Measurements from ENCODE around the gene SPART. TPM values are rescaled to one million over a fixed set of nuclear protein-coding genes. Genes with fewer than 3 reads are reported as not detected.

Gene SPART
- total and polyA plus RNA-seq, 5 donors: 24.6 to 61.4 (median 49.2) TPM

DNA sequence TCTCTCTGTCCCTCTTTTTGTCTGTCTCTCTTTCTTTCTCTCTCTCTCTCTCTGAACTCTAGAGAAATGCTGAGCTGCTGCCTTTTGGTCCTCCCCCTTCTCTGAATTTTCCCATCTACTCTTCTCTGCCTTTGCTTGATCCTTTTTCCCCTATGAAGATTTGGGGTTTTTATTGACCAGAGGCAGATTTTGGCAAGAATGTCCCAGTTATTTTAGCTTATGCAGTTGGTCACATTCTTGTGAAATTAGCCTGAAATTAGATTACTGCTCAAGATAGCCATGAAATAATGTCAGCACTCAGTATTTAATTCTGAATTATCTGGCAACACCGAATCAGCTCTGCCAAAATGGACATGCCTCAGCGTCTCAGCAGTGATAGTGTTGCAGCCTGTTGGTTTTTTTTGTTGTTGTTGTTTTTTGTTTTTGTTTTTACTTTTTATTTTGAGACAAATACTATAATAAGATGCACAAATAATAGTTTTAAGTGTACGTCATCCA lies 17.2 kb upstream of the SPART start:
- intact Hi-C loops (cut with DNase I): no loop called here
- ATAC-seq (peak in 1 of 2 donors; percentile 56), DNase-seq (no peak)
- no peaks in the 10 kb centered on the region for H3K27me3 ChIP-seq (ENCODE audit: control insufficient read depth, insufficient read depth)
- H3K4me1 ChIP-seq (ENCODE audit: control insufficient read depth, insufficient read depth, low read length): peaks cover 3% of the 10 kb centered on the region
- no peak overlapping the region for H3K27ac ChIP-seq (ENCODE audit: low read length)
- H3K4me3 ChIP-seq (ENCODE audit: low read length): no peak overlapping the region
- H3K9me3 ChIP-seq (ENCODE audit: control insufficient read depth, low read length): no peaks in the 10 kb centered on the region
- WGBS: 50% methylated on average over 3 of the region's 3 CpGs

DNA sequence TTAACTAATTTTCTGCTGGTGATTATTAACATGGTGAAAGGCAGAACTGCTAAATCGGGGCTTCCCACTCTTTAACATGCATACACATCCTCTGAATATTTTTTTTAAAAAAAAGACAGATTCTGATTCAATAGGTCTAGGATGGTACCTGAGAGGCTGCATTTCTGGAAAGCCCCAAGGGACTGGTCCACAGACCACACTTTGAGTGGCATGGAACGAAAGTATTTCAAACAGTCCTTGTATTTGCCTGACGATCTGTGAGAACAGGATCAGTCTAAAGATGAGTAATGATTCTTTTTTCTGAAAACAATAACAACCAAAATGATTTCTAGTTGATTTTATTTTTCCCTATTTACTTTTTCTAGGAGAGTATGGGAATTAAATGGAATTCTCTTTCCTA lies 16.7 kb upstream of the SPART start:
- no peak for ATAC-seq
- 68% methylated on average over 3 of the region's 3 CpGs for WGBS
- peaks cover 3% of the 10 kb centered on the region for H3K4me1 ChIP-seq (ENCODE audit: control insufficient read depth, insufficient read depth, low read length)
- no peak overlapping the region for H3K4me3 ChIP-seq (ENCODE audit: low read length)
- DNase-seq: no peak
- no peak overlapping the region for H3K27ac ChIP-seq (ENCODE audit: low read length)
- no peaks in the 10 kb centered on the region for H3K27me3 ChIP-seq (ENCODE audit: control insufficient read depth, insufficient read depth)
- H3K9me3 ChIP-seq (ENCODE audit: control insufficient read depth, low read length): no peaks in the 10 kb centered on the region
- intact Hi-C loops (cut with DNase I): no loop called here

DNA sequence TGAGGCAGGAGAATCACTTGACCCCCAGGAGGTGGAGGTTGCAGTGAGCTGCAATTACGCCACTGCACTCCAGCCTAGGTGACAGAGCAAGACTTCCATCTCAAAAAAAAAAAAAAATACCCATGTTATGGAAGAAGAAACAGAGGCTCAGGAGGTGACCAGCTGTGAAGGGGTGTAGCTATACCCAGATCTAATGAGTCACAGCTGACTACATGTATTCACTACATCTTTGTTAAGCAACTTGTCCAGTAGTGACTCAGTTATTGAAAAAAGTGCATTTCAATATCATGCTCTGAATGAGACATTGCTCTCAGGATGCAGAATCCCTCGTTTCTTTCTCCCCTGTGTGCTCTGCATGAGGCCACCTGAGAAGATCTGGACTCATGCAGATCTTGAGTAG lies 16.1 kb upstream of the SPART start:
- peak; percentile 59 to 84 for ATAC-seq
- DNase-seq: no peak

DNA sequence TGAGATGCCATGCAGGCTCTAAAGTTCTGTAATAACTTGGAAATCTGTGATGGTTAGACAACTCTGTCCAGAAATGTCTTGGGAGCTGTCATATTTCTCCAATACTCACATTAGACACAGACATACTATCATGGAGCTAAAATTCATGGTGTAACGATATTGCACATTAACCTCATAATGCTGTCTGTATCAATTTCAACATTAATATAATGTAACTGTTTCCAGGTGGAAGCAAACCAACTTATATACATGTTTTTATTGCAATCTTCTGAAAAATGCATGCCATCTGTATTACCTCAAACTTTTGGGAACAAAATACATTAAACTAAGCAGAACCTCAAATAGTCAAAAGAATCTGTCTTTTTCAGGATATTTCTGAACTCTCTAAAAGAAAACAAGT lies 14.7 kb upstream of the SPART start:
- intact Hi-C loops (cut with DNase I): no loop called here
- Histone ChIP-seq H3K9me3 (ENCODE audit: control insufficient read depth, low read length) (no peaks in the 10 kb centered on the region), H3K4me1 (ENCODE audit: control insufficient read depth, insufficient read depth, low read length) (peaks cover 3% of the 10 kb centered on the region), H3K4me3 (ENCODE audit: low read length) (no peak overlapping the region), H3K27ac (ENCODE audit: low read length) (no peak overlapping the region), H3K27me3 (ENCODE audit: control insufficient read depth, insufficient read depth) (no peaks in the 10 kb centered on the region)
- WGBS: 66% methylated on average over 1 of the region's 1 CpG
- DNase-seq: no peak
- ATAC-seq: no peak

More for the DNA sequence above, 16.1 kb upstream of the SPART start:
- intact Hi-C loops (cut with DNase I): no loop called here
- peaks cover 3% of the 10 kb centered on the region for H3K4me1 ChIP-seq (ENCODE audit: control insufficient read depth, insufficient read depth, low read length)
- 70% methylated on average over 2 of the region's 2 CpGs for WGBS
- H3K27me3 ChIP-seq (ENCODE audit: control insufficient read depth, insufficient read depth): no peaks in the 10 kb centered on the region
- no peak overlapping the region for H3K4me3 ChIP-seq (ENCODE audit: low read length)
- H3K27ac ChIP-seq (ENCODE audit: low read length): no peak overlapping the region
- no peaks in the 10 kb centered on the region for H3K9me3 ChIP-seq (ENCODE audit: control insufficient read depth, low read length)

DNA sequence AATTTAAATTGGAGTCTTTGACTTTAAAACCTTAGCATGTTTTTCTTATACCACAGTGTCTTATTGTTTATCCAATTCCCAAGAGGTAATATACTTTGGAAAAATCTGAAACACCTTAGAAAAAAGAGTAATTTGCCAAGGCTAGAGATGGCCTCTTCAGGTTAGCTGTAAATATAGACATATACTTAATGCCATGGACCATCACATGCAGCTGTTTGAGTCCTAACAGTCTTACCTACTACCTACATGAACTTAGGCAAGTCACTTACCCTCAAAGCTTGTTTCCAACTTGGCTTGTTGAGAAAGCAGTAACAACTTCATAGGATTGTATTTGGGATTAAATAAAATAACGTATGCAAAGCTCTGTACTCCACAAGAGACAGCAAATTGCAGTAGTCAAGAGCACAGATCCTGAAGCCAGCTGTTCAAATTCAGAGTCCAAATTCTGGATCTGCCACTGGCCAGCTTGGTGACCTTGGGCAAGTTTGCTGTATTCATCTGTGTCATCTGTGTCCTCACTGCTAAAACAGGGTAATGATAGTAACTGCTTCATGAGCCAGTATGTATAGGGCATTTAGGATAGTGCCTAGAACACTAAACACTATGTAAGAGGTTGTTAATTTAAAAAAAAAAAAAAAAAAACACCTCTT lies 13.2 kb upstream of the SPART start:
- ATAC-seq (no peak), DNase-seq (no peak)
- H3K27ac ChIP-seq (ENCODE audit: low read length): no peak overlapping the region
- no peaks in the 10 kb centered on the region for H3K27me3 ChIP-seq (ENCODE audit: control insufficient read depth, insufficient read depth)
- no peak overlapping the region for H3K4me3 ChIP-seq (ENCODE audit: low read length)
- intact Hi-C loops (cut with DNase I): no loop called here
- 75% methylated on average over 1 of the region's 1 CpG for WGBS
- H3K4me1 ChIP-seq (ENCODE audit: control insufficient read depth, insufficient read depth, low read length): peaks cover 3% of the 10 kb centered on the region
- H3K9me3 ChIP-seq (ENCODE audit: control insufficient read depth, low read length): no peaks in the 10 kb centered on the region

DNA sequence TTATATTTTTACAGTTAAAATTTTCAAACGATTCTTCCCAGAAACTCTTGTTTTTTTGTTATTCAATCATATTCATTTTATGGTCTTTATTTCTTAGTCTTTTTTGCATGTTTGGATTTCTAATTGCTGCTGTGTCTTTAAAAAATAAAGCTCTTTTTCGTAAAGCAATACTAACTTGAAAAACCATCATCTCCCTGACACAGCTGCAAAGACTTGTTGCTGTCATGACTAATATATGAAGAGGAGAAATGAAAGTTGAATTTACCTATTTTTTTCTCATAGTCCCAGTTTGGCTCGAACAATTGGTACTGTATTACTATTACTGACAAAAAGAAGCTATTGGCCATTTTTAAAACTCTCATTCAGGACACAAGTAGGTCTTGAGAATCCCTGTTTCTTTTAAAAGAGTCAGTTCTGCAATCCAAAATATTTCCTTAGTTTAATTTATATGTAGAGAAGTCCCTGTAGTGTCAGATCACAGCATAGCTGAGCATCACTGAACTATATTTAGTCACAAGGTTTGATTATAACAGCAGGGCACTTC lies 12.1 kb upstream of the SPART start:
- Histone ChIP-seq H3K4me3 (ENCODE audit: low read length) (no peak overlapping the region), H3K9me3 (ENCODE audit: control insufficient read depth, low read length) (no peaks in the 10 kb centered on the region), H3K27ac (ENCODE audit: low read length) (no peak overlapping the region), H3K4me1 (ENCODE audit: control insufficient read depth, insufficient read depth, low read length) (peaks cover 3% of the 10 kb centered on the region), H3K27me3 (ENCODE audit: control insufficient read depth, insufficient read depth) (no peaks in the 10 kb centered on the region)
- 62% methylated on average over 3 of the region's 3 CpGs for WGBS
- intact Hi-C loops (cut with DNase I): no loop called here
- ATAC-seq (no peak), DNase-seq (no peak)

DNA sequence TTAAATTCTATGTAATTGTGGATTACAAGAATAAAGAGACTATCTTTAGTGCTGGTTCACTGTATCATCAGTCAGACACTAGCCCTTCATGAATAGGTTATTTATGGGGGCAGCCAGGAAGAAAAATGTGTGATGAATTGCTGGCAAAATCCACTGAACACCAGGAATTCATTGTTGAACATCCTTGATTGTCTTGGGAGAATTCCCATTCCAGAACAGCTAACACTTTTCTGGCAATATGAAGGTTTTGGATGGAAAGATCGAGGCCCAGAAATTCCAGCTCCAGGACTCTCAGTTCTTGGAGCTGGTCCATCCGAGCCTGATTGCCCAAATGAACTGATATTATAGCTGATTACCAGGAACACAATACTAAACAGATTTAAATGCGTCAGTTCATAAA lies 11.5 kb upstream of the SPART start:
- WGBS: 43% methylated on average over 3 of the region's 3 CpGs
- no peak overlapping the region for H3K27ac ChIP-seq (ENCODE audit: low read length)

DNA sequence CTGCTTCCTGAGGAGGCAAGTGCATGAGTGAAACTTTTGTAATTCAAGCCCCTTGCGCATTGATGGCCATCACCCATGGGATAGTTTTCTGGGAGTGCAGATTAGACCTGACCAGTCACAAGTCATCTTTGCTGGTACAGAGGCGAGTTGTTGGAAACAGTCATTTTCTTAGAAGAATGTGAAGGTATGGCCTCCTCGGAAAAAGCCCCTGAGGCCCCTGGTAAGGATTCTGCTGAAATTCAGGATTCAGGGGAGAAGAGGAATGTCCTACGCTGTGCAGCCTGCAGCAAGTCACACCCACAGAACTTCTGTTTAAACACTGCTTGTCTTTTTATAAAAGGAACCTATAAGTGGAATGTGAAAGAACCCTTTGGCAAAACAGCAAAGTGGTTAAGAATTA lies 11.0 kb upstream of the SPART start:
- WGBS: 68% methylated on average over 4 of the region's 4 CpGs
- intact Hi-C loops (cut with DNase I): no loop called here
- Histone ChIP-seq H3K4me1 (ENCODE audit: control insufficient read depth, insufficient read depth, low read length) (no peaks in the 10 kb centered on the region), H3K9me3 (ENCODE audit: control insufficient read depth, low read length) (no peaks in the 10 kb centered on the region), H3K27ac (ENCODE audit: low read length) (no peak overlapping the region), H3K27me3 (ENCODE audit: control insufficient read depth, insufficient read depth) (no peaks in the 10 kb centered on the region), H3K4me3 (ENCODE audit: low read length) (no peak overlapping the region)
- DNase-seq: no peak
- no peak for ATAC-seq

More for the DNA sequence above, 11.5 kb upstream of the SPART start:
- peak in 2 of 3 donors; percentile 43 to 87 for DNase-seq
- Histone ChIP-seq H3K4me3 (ENCODE audit: low read length) (no peak overlapping the region), H3K9me3 (ENCODE audit: control insufficient read depth, low read length) (no peaks in the 10 kb centered on the region), H3K4me1 (ENCODE audit: control insufficient read depth, insufficient read depth, low read length) (peaks cover 3% of the 10 kb centered on the region), H3K27me3 (ENCODE audit: control insufficient read depth, insufficient read depth) (no peaks in the 10 kb centered on the region)
- ATAC-seq: peak; percentile 35 to 74
- intact Hi-C loops (cut with DNase I): no loop called here

DNA sequence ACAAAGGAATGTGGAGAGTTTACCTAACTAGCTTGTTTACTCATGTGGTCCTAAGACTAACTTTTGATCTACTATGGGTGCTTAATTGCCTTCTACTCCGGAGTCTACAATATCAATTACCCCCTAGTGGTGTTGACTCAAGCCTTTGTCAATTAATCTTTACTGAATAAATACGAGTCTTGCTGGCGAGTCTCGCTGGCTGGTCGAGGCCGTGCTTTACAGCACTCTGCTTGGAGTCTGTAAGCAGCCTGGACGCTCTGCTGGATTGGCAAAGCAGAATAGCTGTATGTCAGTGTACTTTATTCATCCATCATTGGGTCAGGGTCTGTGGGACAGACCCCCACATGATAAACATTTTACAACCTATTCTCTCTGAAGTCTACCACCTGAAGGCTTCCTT lies 9.9 kb upstream of the SPART start:
- intact Hi-C loops (cut with DNase I): no loop called here

DNA sequence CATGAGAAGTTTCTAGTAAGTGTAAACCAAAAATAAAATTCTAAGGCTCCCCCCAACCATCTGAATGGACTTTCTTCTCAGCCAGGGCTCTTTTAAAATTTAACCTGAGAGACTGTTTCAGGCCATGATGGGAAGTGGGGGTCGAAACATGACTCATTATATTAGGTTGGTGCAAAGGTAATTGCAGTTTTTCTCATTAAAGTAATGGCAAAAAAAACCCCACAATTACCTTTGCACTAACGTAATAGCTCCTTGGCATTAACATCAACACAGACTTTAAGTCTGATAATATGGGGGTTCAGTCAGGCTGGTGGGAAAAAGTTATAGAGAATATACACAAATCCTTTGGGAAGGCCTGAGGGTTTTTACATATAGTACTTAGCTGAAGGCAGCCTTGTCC lies 9.4 kb upstream of the SPART start:
- WGBS: 96% methylated on average over 2 of the region's 2 CpGs
- no peak for DNase-seq
- no peaks in the 10 kb centered on the region for H3K4me1 ChIP-seq (ENCODE audit: control insufficient read depth, insufficient read depth, low read length)

More for the DNA sequence above, 9.9 kb upstream of the SPART start:
- no peak overlapping the region for H3K4me3 ChIP-seq (ENCODE audit: low read length)
- no peaks in the 10 kb centered on the region for H3K9me3 ChIP-seq (ENCODE audit: control insufficient read depth, low read length)
- H3K4me1 ChIP-seq (ENCODE audit: control insufficient read depth, insufficient read depth, low read length): no peaks in the 10 kb centered on the region
- H3K27ac ChIP-seq (ENCODE audit: low read length): no peak overlapping the region
- H3K27me3 ChIP-seq (ENCODE audit: control insufficient read depth, insufficient read depth): no peaks in the 10 kb centered on the region
- DNase-seq: no peak
- ATAC-seq: no peak
- WGBS: 96% methylated on average over 7 of the region's 7 CpGs

DNA sequence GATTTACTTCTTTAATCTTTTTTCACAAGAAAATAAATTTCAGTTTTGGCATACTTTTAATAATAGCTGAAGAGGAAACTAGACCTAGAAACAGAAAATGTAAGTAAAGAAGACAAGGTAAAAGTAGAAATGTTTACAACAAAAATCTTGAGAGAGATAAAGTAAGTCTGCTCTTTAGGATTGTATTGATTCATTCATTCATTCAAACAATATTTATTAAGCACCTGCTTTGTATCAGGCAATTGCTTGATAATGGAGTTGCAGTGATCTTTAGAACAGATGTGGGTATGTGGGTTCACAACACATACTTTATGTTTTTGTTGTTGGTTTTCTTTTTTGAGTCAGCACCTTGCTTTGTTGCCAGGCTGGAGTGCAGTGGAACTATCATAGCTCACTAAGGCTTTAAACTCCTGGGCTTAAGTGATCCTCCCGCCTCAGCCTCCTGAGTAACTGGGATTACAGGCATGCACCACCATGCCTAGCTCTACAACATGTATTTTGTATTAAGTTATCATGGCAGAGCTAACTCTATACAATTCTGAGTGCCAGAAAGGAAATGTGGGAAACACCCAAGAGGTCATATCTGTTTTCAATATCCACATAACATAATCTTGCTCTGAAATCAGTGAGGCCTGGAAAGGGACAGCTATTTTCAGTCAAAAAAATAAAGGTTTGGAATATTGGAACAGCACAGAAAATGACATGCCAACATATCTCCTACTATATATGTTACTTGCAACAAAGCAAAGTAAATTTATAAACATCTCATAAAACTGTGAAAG lies 8.8 kb upstream of the SPART start:
- H3K27ac ChIP-seq (ENCODE audit: low read length): no peak overlapping the region
- no peaks in the 10 kb centered on the region for H3K27me3 ChIP-seq (ENCODE audit: control insufficient read depth, insufficient read depth)
- DNase-seq (no peak), ATAC-seq (no peak)
- intact Hi-C loops (cut with DNase I): no loop called here
- H3K9me3 ChIP-seq (ENCODE audit: control insufficient read depth, low read length): no peaks in the 10 kb centered on the region
- WGBS: 87% methylated on average over 1 of the region's 1 CpG
- H3K4me3 ChIP-seq (ENCODE audit: low read length): no peak overlapping the region
- no peaks in the 10 kb centered on the region for H3K4me1 ChIP-seq (ENCODE audit: control insufficient read depth, insufficient read depth, low read length)

More for the DNA sequence above, 9.4 kb upstream of the SPART start:
- intact Hi-C loops (cut with DNase I): no loop called here
- Histone ChIP-seq H3K27ac (ENCODE audit: low read length) (no peak overlapping the region), H3K4me3 (ENCODE audit: low read length) (no peak overlapping the region), H3K9me3 (ENCODE audit: control insufficient read depth, low read length) (no peaks in the 10 kb centered on the region), H3K27me3 (ENCODE audit: control insufficient read depth, insufficient read depth) (no peaks in the 10 kb centered on the region)
- ATAC-seq: no peak

All from right cardiac atrium (tissue), 5 donors.